IgD-negative memory B cell (primary cell): Measurements from ENCODE around the gene IL10RB. TPM values are rescaled to one million over a fixed set of nuclear protein-coding genes. Genes with fewer than 3 reads are reported as not detected.
"Not testable (repeated sequence)": the region's sequence is repeated elsewhere in the genome, so short reads cannot be mapped to it uniquely, and the experiment has no call there.

ENCODE experiments used
- H3K27ac Mint-ChIP-seq, 3 donors: one replicate each; pipeline ENCODE4 v1.8.0; 2020 to 2022; ENCODE audit warnings: mild to moderate bottlenecking in 3 of 3, mixed read lengths in 3 of 3, moderate library complexity in 1 of 3
- H3K27me3 Mint-ChIP-seq: one replicate; pipeline ENCODE4 v1.8.0; 2021; ENCODE audit warnings: mixed read lengths
- H3K36me3 Mint-ChIP-seq: one replicate; pipeline ENCODE4 v1.8.0; 2020; ENCODE audit warnings: mild to moderate bottlenecking, mixed read lengths
- H3K4me1 Mint-ChIP-seq, 3 donors: one replicate each; pipeline ENCODE4 v1.8.0; 2020 to 2022; ENCODE audit warnings: mixed read lengths in 3 of 3, mild to moderate bottlenecking in 1 of 3
- H3K4me3 Mint-ChIP-seq, 4 donors: one replicate each; pipeline ENCODE4 v1.8.0; 2020 to 2022; ENCODE audit warnings: mild to moderate bottlenecking in 4 of 4, mixed read lengths in 4 of 4, moderate library complexity in 3 of 4
- H3K9me3 Mint-ChIP-seq, 3 donors: one replicate each; pipeline ENCODE4 v1.8.0; 2020 to 2021; ENCODE audit warnings: mixed read lengths in 3 of 3, mild to moderate bottlenecking in 1 of 3
- polyA plus RNA-seq: library from polyadenylated mRNA; unstranded; fragments of 300-500 nt; fragmentation: Illumina TruSeq; gene quantifications from one replicate; pipeline ENCODE4 v1.2.3, GENCODE V29; 2021

Gene IL10RB
- polyA plus RNA-seq, 1 donor from 2014 or later: 56.6 TPM

DNA sequence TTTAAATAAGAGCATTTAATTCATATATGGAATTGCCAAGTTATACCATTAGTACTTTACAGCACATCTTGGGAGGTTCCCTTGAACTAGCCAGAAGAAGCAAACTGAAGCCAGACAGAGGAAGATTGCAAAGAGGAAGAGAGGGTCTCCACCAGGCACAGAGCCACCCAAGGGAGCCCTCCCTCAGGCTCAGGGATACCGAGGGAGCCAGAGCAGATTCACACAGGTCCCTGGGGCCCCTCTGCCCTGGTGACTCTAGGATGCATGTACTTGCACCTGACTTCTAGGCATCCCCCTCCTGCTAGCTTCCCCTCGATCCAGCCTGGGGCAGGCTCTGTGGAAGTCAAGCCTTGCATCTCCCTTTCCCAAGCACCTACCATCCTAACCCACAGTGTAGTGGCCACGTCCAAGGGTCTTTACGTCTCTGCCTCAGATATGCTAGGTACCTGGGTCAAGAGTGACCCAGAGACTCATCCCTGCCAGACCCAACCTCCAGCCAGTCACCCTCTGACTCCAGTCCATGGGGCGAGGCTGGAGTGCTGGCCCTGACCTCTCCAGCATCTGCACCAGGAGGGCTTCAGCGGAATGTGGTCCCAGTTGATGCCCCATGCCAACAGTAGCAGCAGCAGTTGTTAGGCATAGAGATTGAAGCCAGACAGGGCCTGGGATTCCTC, 30.0 kb upstream of the IL10RB start:
- H3K36me3 Mint-ChIP-seq: peaks cover 9% of the 10 kb centered on the region
- peak overlapping the region in 2 of 3 donors; percentile 17 to 59 for H3K27ac Mint-ChIP-seq
- peaks cover 60 to 67% (median 66%) of the 10 kb centered on the region in 3 donors for H3K4me1 Mint-ChIP-seq
- H3K27me3 Mint-ChIP-seq: peaks cover 1% of the 10 kb centered on the region
- H3K9me3 Mint-ChIP-seq: no peaks in the 10 kb centered on the region
- peak overlapping the region in 2 of 4 donors; percentile 9 to 50 for H3K4me3 Mint-ChIP-seq

DNA sequence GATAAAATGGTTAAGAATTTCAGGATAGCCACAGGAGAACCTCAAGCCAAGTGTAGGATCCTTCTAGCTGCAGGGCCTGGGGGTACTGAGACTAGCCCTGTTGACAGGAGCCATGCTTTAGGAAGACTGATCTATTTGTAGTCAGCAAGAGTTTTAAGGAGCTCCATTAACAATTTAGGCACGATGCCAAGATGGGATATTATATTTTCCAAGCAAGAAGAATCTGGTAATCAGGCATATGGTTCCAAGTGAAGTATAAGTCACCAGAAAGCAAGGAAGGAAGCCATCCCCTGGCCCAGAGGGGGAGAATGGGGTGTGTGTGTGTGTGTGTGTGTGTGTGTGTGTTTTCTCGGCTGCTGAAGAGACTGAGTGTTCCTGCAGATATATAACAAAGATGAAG, 29.4 kb upstream of the IL10RB start:
- H3K4me3 Mint-ChIP-seq: peak overlapping the region in 1 of 4 donors; percentile 9
- H3K27ac Mint-ChIP-seq: peak overlapping the region in 1 of 3 donors; percentile 59
- H3K27me3 Mint-ChIP-seq: peaks cover 1% of the 10 kb centered on the region
- H3K36me3 Mint-ChIP-seq: peaks cover 9% of the 10 kb centered on the region
- peaks cover 57 to 68% (median 64%) of the 10 kb centered on the region in 3 donors for H3K4me1 Mint-ChIP-seq
- no peaks in the 10 kb centered on the region for H3K9me3 Mint-ChIP-seq

DNA sequence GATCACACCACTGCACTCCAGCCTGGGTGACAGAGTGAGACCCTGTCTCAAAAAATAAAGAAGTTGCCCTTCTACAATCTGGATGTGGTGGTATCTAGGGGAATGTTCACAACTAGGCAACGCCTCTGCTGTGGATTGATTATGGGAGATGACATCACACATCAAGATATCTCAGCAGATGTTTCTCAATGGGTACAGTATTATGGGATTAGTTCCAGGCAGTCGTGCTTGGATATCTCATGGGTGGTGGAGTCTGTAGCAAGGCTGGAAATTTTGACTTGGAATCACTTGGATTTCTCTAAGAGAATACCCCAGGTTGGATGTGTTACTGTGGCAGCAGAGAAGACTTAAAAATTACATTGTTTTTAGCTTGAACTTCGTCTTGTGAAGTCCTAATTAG, 28.7 kb upstream of the IL10RB start:
- peaks cover 12% of the 10 kb centered on the region for H3K36me3 Mint-ChIP-seq
- H3K9me3 Mint-ChIP-seq: no peaks in the 10 kb centered on the region
- H3K4me1 Mint-ChIP-seq: peaks cover 56 to 66% (median 58%) of the 10 kb centered on the region in 3 donors
- H3K4me3 Mint-ChIP-seq: peak overlapping the region in 3 of 4 donors; percentile 17 to 49 (median 39)
- H3K27ac Mint-ChIP-seq: peak overlapping the region in 2 of 3 donors; percentile 34 to 96
- H3K27me3 Mint-ChIP-seq: peaks cover 1% of the 10 kb centered on the region

DNA sequence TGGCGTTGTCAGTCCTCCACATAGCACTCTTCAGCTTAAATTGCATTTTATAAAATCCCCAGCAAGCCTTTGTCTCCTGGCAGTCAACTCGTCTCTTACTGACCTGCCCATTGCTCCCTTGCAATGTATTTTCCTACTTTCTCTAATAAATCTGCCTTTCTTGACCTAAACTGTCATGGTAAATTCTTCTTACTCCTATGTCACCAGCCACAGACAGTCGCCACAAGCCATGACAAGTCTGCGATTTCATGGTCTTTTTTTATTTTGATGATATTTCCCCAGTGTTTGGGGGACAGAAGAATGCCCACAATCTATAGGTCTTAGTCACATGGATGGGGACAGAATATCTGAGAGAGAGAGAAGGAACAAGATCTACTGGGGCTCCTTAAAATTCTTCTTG, 28.0 kb upstream of the IL10RB start:
- Mint-ChIP-seq H3K9me3 (no peaks in the 10 kb centered on the region), H3K4me1 (peaks cover 49 to 59% (median 51%) of the 10 kb centered on the region in 3 donors), H3K27me3 (no peaks in the 10 kb centered on the region), H3K36me3 (peaks cover 8% of the 10 kb centered on the region), H3K4me3 (peak overlapping the region; percentile 23 to 74 (median 58)), H3K27ac (peak overlapping the region; percentile 34 to 96 (median 96))

DNA sequence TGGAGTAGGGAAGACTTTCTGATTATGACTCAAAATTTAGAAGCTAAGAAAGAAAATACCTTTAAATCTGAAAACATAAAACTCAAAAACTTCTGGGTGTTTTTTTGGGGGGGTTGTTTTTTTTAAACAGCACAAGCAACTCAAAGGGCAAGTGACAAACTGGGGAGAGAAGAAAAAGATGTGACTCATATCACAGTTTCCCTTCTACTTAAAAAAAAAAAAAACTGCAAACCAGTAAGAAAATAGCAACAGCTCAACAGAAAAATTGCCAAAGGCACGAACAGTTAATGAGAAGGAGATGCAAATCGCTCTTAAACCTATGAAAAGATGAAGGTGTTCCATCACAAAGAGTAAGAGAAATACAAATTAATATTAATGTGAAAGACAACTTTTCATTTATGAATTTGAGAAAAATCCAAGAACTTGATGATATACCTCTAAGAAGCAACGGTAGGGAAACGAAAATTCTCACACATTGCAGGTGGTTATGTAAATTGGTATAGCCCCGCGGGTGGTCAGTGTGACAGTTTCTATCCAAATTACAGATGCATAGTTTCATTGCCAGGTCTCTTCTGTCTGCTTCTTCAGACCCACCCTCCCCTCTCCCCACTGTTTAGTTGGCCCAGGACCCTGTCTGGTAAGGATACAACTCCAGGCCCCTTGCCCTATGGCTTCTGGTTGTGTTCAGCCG, 27.5 kb upstream of the IL10RB start:
- H3K9me3 Mint-ChIP-seq: no peaks in the 10 kb centered on the region
- no peaks in the 10 kb centered on the region for H3K27me3 Mint-ChIP-seq
- peak overlapping the region; percentile 34 to 96 (median 96) for H3K27ac Mint-ChIP-seq
- H3K36me3 Mint-ChIP-seq: peaks cover 8% of the 10 kb centered on the region
- H3K4me1 Mint-ChIP-seq: peaks cover 47 to 60% (median 49%) of the 10 kb centered on the region in 3 donors
- peak overlapping the region; percentile 23 to 74 (median 58) for H3K4me3 Mint-ChIP-seq

DNA sequence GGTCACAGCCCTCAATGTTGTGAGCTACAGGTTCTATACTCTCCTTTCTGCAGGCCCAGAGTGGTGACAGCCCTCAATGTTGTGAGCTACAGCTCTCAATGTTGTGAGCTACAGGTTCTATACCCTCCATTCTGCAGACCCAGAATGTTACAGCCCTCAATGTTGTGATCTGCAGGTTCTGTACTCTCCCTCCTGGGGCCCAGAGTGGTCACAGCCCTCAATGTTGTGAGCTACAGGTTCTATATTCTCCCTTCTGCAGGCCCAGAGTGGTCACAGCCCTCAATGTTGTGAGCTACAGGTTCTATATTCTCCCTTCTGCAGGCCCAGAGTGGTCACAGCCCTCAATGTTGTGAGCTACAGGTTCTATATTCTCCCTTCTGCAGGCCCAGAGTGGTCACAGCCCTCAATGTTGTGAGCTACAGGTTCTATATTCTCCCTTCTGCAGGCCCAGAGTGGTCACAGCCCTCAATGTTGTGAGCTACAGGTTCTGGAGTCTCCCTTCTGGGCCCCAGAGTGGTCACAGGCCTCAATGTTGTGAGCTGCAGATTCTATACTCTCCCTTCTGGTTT, 26.5 kb upstream of the IL10RB start:
- Mint-ChIP-seq H3K27ac (peak overlapping the region; percentile 51 to 90 (median 60)), H3K4me3 (peak overlapping the region in 3 of 4 donors; percentile 50 to 74 (median 68)), H3K4me1 (peaks cover 42 to 56% (median 52%) of the 10 kb centered on the region in 3 donors)
- H3K27me3 Mint-ChIP-seq, H3K9me3 Mint-ChIP-seq, H3K36me3 Mint-ChIP-seq: not testable (repeated sequence)

DNA sequence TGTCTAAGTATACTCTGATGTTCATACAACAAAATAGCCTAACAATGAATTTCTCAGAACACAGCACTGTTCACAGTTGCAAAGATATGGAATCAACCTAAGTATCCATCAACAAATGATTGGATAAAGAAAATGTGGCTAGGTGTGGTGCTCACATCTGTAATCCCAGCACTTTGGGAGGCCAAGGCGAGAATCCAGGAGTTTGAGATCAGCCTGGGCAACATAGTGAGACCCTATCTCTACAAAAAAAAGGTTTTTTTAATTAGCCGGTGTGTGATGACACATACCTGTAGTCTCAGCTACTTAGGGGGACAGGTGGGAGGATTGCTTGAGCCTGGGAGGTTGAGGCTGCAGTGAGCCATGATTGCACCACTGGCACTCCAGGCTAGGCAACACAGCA, 25.8 kb upstream of the IL10RB start:
- Mint-ChIP-seq H3K4me3 (peak overlapping the region in 2 of 4 donors; percentile 13 to 50), H3K27me3 (no peaks in the 10 kb centered on the region), H3K9me3 (no peaks in the 10 kb centered on the region), H3K36me3 (peaks cover 3% of the 10 kb centered on the region), H3K27ac (peak overlapping the region; percentile 5 to 60 (median 51)), H3K4me1 (peaks cover 40 to 56% (median 56%) of the 10 kb centered on the region in 3 donors)

DNA sequence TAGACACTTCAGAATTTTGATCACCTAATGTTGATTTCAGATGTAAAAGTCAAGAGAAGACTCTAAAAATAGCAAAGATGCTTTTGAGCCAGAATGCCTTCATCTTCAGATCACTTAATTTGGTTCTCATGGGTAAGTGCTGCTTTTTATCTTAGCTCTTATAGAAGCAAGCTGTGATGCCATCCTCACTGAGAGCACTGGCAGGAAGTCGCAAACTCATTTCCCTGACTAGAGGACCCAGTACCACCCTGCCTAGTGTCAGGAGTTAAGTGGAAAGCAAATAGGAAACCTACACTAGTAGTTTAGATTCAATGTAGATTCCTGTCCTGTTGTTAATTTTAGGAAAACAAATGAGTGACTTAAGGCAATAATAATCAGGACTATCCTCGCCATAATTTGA, 24.3 kb upstream of the IL10RB start:
- H3K36me3 Mint-ChIP-seq: peaks cover 3% of the 10 kb centered on the region
- H3K4me1 Mint-ChIP-seq: peaks cover 32 to 53% (median 46%) of the 10 kb centered on the region in 3 donors
- no peaks in the 10 kb centered on the region for H3K27me3 Mint-ChIP-seq
- no peak overlapping the region for H3K4me3 Mint-ChIP-seq
- H3K9me3 Mint-ChIP-seq: no peaks in the 10 kb centered on the region
- peak overlapping the region in 1 of 3 donors; percentile 59 for H3K27ac Mint-ChIP-seq

DNA sequence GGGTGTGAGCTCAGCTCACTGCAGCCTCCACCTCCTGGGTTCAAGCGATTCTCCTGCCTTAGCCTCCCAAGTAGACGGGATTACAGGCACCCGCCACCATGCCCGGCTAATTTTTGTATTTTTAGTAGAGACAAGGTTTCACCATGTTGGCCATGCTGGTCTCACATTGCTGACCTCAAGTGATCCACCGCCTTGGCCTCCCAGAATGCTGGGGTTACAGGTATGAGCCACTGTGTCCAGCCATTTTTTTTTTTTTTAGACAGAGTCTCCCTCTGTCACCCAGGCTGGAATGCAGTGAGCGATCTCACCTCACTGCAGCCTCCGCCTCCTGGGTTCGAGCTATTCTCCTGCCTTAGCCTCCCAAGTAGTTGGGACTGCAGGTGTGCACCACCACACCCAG, 23.3 kb upstream of the IL10RB start:
- H3K27me3 Mint-ChIP-seq, H3K27ac Mint-ChIP-seq, H3K36me3 Mint-ChIP-seq, H3K4me3 Mint-ChIP-seq, H3K9me3 Mint-ChIP-seq: not testable (repeated sequence)
- H3K4me1 Mint-ChIP-seq: peaks cover 24 to 49% (median 39%) of the 10 kb centered on the region in 3 donors

DNA sequence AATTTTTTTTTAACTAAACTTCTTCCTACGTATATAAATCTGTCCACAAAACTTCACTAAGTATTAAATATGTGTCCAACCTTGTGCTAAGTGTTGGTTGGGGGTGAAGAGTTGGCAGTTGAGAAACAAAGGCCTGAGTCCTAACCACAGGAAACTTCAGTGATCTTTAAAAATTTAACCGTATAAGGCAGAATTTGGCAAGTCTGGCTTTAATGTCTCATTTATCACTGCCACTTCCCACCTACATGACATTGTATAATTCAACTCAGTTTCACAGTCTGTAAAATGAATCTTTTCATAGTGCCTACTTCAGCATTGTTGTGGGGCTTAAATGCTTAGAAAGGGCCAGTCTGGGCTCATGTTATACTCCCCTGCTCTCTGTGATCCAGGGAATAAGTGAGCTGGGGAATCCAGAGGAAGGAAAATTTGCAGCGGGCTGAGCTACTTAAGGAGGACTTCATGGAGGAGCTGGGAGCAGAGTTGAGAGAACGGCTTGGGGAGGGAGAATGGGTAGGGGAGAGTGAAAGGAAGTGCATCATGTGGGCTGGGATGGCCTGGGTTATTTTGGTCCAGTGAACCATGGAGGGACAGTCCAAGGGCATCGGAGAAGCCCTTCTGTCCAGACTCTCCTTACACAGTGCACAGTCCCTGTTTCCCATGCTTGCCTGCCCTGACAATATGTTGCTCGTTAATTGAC, 21.9 kb upstream of the IL10RB start:
- Mint-ChIP-seq H3K27ac (peak overlapping the region; percentile 11 to 78 (median 60)), H3K27me3 (no peaks in the 10 kb centered on the region), H3K9me3 (no peaks in the 10 kb centered on the region), H3K36me3 (peaks cover 3% of the 10 kb centered on the region), H3K4me1 (peaks cover 10 to 36% (median 25%) of the 10 kb centered on the region in 3 donors), H3K4me3 (peak overlapping the region in 1 of 4 donors; percentile 40)

DNA sequence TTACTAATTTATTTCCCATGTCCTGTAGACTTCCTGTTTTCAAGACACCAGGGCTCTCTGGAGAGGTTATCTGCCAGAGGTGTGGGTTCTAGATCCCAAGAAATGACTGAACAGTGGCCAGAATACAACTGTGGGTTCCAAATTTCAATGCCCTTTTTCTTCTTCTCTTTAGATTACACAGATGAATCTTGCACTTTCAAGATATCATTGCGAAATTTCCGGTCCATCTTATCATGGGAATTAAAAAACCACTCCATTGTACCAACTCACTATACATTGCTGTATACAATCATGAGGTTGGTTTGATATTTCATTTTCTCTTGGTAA, 21.4 kb upstream of the IL10RB start:
- Mint-ChIP-seq H3K27ac (peak overlapping the region; percentile 11 to 78 (median 60)), H3K27me3 (no peaks in the 10 kb centered on the region), H3K4me1 (peaks cover 7 to 33% (median 22%) of the 10 kb centered on the region in 3 donors), H3K9me3 (no peaks in the 10 kb centered on the region), H3K36me3 (peaks cover 3% of the 10 kb centered on the region), H3K4me3 (no peak overlapping the region)

DNA sequence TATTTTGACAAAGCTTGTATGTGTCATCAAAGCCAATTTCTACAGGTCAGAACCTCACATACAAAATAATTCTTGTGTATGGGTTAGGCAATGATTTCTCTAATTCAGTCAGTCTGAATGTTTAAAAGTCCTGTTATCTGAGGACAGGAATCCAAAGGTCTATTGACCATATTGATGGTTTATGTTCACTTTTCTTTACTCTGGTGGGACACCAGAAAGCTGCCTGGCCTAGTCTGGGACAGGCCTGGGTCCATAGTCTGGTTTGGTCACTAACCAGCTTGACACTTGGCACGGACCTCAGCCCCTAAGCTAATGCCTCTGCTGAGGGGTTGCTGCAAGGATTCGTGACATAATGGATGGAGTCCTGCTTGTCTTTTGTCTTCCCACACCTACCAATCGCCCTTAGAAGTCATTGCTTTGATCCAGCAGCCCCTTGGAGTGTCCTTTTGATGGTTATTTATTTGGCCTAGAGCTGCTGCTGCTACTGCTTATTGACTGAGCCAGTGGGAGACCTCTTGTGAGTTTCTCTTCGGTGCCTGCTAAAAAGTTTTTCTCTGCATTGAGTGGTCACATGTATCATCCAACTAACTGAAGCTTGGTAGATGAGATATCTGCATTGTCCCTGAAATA, 20.8 kb upstream of the IL10RB start:
- Mint-ChIP-seq H3K27ac (peak overlapping the region in 1 of 3 donors; percentile 46), H3K4me1 (peaks cover 2 to 28% (median 17%) of the 10 kb centered on the region in 3 donors), H3K9me3 (no peaks in the 10 kb centered on the region), H3K36me3 (peaks cover 3% of the 10 kb centered on the region), H3K27me3 (no peaks in the 10 kb centered on the region), H3K4me3 (no peak overlapping the region)

DNA sequence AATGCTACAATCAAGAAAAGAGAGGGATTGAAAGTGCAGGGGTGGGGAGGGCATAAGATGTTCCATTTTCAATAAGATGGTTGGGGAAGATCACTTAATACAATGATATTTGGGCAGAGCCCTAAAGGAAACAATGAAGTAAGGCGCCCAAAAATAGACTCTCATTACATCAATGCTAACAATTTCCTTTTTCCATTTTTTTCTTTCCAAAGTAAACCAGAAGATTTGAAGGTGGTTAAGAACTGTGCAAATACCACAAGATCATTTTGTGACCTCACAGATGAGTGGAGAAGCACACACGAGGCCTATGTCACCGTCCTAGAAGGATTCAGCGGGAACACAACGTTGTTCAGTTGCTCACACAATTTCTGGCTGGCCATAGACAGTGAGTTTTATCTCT, 19.7 kb upstream of the IL10RB start:
- Mint-ChIP-seq H3K4me1 (peaks cover 3 to 28% (median 13%) of the 10 kb centered on the region in 3 donors), H3K27me3 (no peaks in the 10 kb centered on the region), H3K4me3 (no peak overlapping the region), H3K9me3 (no peaks in the 10 kb centered on the region), H3K27ac (peak overlapping the region; percentile 5 to 42 (median 19)), H3K36me3 (peaks cover 5% of the 10 kb centered on the region)

DNA sequence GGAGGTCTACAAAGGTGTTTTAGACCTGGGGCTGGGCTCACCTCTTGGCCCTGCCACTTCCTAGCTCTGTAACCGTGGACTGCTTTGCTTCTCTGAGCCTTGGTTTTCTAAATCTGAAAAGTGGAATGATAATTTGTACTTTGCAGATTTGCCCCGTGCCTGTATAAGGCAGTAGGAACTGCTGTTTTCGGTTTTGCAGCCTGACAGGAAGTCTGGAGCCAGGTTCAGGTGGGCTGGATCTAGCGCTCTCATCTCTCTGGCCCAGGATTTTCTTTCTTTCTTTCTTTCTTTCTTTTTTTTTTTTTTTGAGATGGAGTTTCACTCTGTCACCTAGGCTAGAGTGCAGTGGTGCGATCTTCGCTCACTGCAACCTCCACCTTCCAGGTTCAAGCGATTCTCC, 19.2 kb upstream of the IL10RB start:
- Mint-ChIP-seq H3K36me3 (peaks cover 5% of the 10 kb centered on the region), H3K4me3 (no peak overlapping the region), H3K4me1 (peaks cover 3 to 24% (median 8%) of the 10 kb centered on the region in 3 donors), H3K27me3 (no peaks in the 10 kb centered on the region), H3K27ac (peak overlapping the region in 2 of 3 donors; percentile 19 to 42), H3K9me3 (no peaks in the 10 kb centered on the region)
